HG02970 (cell line): ENCODE results near the gene TXNDC16.
"Not testable (repeated sequence)": the region's sequence is repeated elsewhere in the genome, so short reads cannot be mapped to it uniquely, and the experiment has no call there.

Experiments
- ATAC-seq: cut with Tn5 transposase; IDR thresholded peaks from one replicate; pipeline ENCODE4 v1.9.1; 2021; ENCODE audit warnings: mild to moderate bottlenecking, moderate library complexity, moderate number of reproducible peaks; ENCODE audit not compliant: unreplicated experiment, low FRiP score

Gene TXNDC16

GRCh38 chr14:52546318-52546670, 6.0 kb downstream of the TXNDC16 start:
- ATAC-seq, result no peak

DNA sequence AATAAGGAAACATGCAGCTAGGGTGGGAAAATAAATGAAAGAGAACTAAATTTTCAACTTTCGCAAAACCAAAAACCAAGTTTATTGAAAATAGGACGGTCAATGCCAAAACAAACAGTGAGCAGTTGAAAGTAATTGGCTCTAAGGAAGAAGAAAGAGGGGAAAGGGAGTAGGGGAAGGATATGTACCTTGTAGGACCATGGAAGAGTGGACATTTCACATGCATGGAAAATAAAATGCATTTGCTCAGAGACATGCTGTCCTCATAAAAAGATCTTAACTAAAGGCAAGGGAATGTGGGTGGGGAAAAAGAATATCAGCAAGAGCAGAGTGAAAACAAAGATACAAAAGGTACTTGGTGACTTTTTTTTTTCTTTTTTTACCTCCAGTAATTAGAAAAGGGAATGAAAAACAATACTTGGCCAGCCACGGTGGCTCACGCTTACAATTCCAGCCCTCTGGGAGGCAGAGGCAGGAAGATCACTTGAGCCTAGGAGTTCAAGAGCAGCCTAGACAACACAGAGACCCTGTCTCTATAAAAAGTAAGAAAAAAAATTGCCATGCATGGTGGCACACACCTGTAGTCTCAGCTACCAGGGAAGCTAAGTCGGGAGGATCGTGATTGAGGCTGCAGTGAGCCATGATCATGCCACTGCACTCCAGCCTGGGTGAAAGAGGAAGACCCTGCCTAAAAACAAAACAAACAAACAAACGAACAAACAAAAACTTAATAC, 6.6 kb downstream of the TXNDC16 start:
- no peak for ATAC-seq

GRCh38 chr14:52538623-52539022, 13.7 kb downstream of the TXNDC16 start:
- no peak for ATAC-seq

- no peak for ATAC-seq
Measured at GRCh38 chr14:52536269-52536668, 16.0 kb downstream of the TXNDC16 start.

DNA sequence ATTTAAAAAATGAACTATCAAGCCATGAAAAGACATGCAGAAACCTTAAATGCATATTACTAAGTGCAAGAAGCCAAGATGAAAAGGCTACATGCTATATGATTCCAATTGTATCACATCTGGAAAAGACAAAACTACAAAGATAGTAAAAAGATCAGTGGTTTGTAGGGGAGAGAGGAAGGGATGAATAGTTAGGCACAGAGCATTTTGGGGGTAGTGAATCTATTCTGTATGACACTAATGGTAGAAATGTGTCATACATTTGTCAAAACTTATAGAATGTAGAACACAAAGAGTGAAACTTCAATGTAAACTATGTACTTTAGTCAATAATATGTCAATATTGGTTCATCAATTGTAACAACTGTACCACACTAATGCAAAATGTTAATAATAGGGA, 20.8 kb downstream of the TXNDC16 start:
- ATAC-seq, result no peak

DNA sequence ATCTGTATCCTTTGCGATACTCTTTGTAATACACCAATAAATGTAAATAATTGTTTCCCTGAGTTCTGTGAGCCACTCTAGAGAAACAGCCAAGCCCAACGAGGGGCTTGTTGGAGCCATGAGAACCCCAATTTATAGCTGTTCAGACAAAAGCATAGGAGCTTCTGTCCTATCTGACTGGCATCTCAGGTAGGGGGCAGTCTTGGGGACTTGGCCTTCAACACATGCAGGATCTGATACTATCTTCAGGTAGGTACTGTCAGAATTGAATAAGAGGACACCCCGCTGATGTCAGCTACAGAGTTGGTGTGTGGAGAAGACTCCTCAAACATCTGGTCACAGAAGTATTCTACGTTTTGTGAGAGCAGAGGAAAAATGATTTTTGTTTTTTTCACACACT, 25.3 kb downstream of the TXNDC16 start:
- no peak for ATAC-seq

DNA sequence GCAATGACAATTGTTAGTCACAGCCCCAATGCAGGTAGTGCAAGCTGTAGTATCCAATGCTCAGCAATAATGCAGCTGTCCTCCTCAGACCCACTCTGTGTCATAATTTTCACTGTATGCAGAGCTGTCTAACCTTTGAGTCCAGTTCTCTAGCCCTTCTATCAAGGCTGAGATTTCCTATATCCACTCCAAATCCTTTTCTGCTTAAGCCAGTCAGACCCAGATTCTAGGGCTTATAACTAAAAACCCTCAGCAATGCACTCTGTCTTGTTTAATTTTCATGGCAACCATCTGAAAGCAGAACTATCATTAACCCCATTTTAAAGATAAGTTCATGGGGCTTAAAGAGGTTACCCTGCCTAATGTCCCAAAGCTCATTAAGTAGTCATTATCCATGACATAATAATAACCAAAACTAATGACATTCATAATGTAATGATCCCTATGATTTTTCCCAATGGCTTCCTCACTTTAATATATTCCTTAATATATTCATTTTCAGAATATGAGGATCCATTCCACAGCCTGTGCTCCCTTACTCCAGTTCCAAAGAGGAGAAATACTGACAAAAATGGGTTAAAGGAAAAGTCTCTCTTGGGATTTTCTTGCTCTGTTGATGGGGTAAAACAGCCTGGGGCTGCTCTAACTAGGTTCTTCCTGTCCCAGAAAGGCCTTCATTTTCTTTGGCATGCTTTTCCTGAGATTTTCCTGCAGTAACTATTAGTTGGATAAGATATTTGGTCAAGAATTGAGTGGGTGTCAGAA, 29.5 kb downstream of the TXNDC16 start:
- ATAC-seq, result no peak

DNA sequence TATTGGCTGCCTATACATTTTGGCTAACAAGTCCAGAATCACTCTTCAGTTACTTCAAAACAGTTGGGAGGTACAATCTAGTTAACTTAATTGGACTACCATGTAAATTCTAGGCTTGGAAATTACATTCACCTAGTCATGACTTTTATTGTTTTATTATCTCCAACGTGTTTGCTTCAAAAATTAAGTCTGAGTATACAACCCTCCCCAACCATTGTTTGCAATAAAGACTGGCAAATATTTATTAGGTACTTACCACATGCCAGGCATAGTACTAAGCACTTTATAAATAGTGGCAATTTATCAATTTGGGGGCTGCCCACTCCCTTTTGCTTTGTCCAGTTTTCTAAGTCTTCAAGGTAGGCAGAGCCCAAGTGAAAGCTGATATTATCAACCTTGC, 30.3 kb downstream of the TXNDC16 start:
- ATAC-seq, result no peak

DNA sequence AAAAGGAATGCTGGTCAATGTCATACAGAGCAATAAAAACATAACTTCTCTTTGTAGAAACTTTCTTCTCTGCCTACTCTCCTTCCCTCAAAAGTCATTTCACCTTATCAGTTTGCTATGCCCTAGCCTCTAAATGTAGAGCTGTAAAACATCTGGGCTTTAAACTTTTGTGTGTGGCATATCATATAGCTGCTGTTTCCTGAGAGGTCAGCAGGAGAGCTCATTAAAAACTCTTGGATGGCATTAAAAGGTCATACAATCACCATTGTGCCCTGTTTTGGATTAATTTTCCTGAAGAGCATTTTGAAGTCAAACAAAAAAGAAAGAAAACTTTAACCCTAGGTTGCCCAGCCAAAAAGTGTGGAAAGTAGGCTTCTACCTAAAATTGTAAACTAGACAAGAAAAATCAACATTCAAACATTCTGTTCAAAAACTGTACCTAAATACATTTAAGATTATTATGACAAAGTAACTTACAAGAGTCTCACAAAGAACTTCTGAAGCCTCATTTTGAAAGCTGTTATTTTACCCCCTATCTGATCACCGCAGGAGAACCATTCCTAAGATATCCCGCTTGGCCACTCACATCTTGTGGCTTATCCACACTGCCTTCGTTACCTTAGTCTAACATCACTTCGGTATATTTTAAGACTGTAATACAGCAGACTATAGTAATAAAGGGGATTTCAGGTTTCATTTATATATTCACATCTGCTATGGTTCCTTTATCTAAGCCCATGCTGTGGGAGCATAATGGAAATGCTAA, 38.1 kb downstream of the TXNDC16 start:
- no peak for ATAC-seq

GRCh38 chr14:52513249-52513648, 39.1 kb downstream of the TXNDC16 start:
- ATAC-seq, result no peak

GRCh38 chr14:52494444-52494843, 57.9 kb downstream of the TXNDC16 start:
- no peak for ATAC-seq

DNA sequence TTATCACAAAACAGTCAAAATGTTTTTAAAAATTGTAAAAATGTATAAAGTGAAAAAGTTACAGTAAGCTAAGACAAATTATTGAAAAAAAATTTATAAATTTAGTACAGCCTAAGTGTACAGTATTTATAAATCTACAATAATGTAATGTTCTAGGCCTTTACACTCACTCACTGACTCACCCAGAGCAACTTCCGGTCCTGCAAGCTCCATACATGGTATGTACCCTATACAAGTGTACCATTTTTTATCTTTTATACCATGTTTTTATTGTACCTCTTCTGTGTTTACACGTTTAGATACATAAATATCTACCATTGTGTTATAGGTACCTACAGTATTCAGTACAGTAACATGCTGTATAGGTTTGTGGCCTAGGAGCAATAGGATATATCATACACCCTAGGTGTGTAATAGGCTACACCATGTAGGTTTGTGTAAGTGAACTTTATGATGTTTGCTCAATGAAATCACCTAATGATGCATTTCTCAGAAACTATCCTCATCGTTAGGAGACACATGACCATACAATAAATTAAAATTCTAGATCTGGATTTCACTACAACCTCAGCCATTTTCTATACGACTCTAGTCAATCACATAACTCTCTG, 66.8 kb downstream of the TXNDC16 start:
- no peak for ATAC-seq

GRCh38 chr14:52481864-52482263, 70.4 kb downstream of the TXNDC16 start:
- no peak for ATAC-seq

DNA sequence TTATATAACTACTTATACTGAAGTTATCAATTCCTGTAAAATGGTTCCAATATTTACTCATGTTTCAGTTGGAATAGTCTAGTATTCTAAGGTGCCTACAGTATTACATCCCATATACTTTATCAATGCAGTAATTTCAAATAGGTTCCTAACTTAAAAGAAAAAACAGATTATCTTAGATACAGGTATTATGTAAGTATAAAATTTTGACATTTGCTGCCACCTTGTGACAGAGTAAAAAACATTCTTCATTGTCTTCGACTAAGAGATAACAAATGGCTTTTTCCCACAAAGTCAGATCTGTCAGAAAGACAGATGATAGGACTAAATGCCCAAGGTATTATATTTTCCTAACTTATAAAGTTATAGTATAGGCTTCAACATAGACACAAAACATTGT, 78.7 kb downstream of the TXNDC16 start:
- ATAC-seq, result no peak

GRCh38 chr14:52472728-52473127, 79.6 kb downstream of the TXNDC16 start:
- ATAC-seq, result no peak

DNA sequence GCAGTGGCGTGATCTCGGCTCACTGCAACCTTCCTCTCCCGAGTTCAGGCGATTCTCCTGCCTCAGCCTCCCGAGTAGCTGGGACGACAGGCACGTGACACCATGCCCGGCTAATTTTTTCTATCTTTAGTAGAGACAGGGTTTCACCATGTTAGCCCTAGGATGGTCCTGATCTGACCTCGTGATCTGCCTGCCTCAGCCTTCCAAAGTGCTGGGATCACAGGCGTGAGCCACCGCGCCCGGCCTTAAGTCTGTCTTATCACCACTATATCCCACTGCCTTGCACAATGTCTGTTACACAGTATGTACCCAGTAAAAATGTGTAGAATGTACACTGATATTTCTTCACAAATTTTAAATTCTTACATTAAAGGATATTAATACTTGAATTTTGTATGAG, 80.1 kb downstream of the TXNDC16 start:
- ATAC-seq, result not testable (repeated sequence)

DNA sequence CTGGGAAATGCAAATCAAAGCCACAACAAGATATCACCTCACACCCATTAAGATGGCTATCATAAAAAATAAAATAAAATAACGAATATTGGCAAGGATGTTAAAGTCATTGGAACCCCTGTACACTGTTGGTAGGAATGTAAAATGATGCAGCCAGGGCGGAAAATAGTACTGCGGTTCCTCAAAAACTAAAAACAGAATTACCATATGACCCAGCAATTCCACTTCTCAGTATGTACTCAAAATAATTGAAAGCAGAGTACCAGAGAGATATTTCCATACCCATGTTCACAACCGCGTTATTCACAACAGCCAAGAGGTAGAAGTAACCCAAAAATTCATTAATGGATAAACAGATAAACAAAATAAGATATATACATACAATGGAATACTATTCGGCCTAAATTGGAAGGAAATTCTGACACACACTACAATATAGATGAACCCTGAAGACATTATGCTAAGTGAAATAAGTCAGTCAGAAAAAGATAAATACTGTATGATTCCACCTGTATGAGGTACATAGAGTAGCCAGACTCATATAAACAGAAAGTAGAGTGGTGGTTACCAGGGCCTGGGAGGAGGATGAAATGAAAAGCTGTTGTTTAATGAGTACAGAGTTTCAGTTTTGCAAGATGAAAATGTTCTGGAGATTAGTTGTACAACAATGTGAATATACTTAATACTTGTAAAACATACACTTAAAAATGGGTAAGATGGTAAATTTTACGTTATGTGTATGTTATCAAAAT, 84.6 kb downstream of the TXNDC16 start:
- ATAC-seq, result peak; percentile 49

DNA sequence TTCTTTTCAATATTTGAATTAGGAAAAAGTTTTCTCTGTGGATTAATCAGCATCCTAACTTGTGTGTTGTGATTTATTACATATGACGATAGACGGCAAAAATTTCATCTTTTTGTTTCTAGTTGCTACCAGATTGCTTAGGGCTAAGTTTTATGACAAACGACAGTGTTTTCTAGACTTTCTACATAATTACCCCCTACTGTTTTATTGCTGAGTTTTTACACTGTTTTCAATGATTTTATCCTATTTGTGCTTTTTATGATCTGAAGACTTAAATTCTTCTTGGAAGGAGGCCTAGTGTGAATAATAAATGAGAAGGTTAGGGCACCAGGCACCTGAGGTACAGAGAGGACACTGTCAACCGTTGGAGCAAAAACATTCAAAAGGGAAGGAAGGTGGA, 88.1 kb downstream of the TXNDC16 start:
- ATAC-seq, result no peak

DNA sequence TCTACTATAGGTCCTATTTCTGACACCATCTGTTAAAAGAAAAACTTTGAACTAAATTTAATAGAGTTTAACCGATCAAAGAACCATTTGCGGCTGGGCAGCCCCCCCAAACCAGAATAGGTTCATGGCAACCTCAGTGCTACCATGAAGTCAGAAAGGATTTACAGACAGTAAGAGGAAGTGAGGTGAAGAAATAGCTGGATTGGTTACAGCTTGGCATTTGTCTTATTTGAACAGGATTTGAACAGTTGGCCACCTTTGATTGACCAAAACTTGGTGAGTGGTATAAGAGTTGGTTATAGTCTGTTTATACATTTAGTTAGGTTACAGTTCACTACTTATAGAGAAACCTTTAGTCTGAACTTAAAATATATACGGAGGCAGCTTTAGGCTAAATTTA, 88.9 kb downstream of the TXNDC16 start:
- ATAC-seq, result no peak

GRCh38 chr14:52461721-52462120, 90.6 kb downstream of the TXNDC16 start:
- no peak for ATAC-seq
